ENCODE measurements around the gene PHOSPHO2. TPM values are rescaled to one million over a fixed set of nuclear protein-coding genes. Genes with fewer than 3 reads are reported as not detected.
A peak's percentile ranks its signal among the peaks of the same experiment; 100 is the strongest.
"Not testable (repeated sequence)": the region's sequence is repeated elsewhere in the genome, so short reads cannot be mapped to it uniquely, and the experiment has no call there.

Gene PHOSPHO2
- total RNA-seq, 4 donors from 2014 or later = 12.1 to 20.0 (median 13.2) TPM

DNA sequence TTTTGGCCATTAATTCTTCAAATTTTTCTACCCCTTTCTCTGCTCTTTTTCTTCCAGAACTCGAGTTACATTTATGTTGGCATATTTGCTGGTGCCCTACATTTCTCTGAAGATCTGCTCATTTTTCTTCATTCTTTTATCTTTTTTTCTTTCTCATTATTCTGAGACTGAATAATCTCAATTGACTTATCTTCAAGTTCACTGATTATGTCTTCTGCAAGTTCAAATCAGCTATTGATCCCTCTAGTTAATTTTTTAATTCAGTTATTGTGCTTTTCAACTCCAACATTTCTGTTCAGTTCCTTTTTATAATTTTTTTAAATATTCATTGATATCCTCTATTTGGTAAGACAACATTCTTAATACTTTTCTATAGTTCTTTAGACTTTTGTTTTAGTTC lies 3.3 kb upstream of the PHOSPHO2 start:
- H3K36me3 ChIP-seq = no peaks in the 10 kb centered on the region
- intact Hi-C loops (cut with DNase I) = loop anchor here (10.0 kb wide), 1 partner anchor 104 kb away; the partner anchor contains the start of gene SSB

DNA sequence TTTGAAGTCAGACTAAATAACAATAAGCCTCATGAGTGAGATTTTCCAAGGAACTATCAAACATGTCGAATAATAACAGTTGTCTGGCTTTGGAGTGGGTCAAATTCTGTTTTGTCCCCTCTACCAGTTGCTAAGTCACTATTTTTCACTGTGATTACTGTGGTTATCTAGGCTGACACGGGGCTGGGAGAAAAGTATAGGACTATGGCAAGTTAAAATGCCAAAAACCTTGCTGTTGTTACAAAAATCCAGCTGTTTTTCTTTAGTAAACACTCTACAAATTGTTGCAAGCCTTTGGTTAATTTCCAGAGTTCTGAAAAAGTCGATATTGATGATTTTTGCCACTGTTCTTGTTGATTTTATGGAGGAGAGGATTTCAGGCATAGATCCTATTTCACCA lies 1.6 kb upstream of the PHOSPHO2 start:
- H3K27ac ChIP-seq = no peak overlapping the region
- H3K27me3 ChIP-seq = no peaks in the 10 kb centered on the region
- H3K4me3 ChIP-seq (replicated peaks in 1 of 3) = no peak overlapping the region
- intact Hi-C loops (cut with DNase I) = loop anchor here (10.0 kb wide), 1 partner anchor 102 kb away; the partner anchor contains the start of gene SSB
- WGBS, 2 donors = 82 to 83% methylated on average over 3 of the region's 3 CpGs
- peaks cover 0 to 8% of the 10 kb centered on the region in 2 donors for H3K4me1 ChIP-seq
- no peaks in the 10 kb centered on the region for H3K36me3 ChIP-seq
- no peaks in the 10 kb centered on the region for H3K9me3 ChIP-seq
- TF ChIP-seq POLR2A (IDR thresholded peaks at IDR 0.05) = no peak
- TF ChIP-seq, protein P1, sequence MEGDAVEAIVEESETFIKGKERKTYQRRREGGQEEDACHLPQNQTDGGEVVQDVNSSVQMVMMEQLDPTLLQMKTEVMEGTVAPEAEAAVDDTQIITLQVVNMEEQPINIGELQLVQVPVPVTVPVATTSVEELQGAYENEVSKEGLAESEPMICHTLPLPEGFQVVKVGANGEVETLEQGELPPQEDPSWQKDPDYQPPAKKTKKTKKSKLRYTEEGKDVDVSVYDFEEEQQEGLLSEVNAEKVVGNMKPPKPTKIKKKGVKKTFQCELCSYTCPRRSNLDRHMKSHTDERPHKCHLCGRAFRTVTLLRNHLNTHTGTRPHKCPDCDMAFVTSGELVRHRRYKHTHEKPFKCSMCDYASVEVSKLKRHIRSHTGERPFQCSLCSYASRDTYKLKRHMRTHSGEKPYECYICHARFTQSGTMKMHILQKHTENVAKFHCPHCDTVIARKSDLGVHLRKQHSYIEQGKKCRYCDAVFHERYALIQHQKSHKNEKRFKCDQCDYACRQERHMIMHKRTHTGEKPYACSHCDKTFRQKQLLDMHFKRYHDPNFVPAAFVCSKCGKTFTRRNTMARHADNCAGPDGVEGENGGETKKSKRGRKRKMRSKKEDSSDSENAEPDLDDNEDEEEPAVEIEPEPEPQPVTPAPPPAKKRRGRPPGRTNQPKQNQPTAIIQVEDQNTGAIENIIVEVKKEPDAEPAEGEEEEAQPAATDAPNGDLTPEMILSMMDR (IDR thresholded peaks at IDR 0.05) = no peak
- no peak for DNase-seq

More for the DNA sequence above, 3.3 kb upstream of the PHOSPHO2 start:
- Histone ChIP-seq H3K9me3 (no peaks in the 10 kb centered on the region), H3K27ac (no peak overlapping the region), H3K4me1 (peaks cover 0 to 8% of the 10 kb centered on the region in 2 donors), H3K27me3 (no peaks in the 10 kb centered on the region), H3K4me3 (replicated peaks in 1 of 3) (no peak overlapping the region)
- TF ChIP-seq POLR2A (IDR thresholded peaks at IDR 0.05) = no peak
- no peak for DNase-seq
- WGBS, 2 donors = 73 to 74% methylated on average over 1 of the region's 1 CpG

DNA sequence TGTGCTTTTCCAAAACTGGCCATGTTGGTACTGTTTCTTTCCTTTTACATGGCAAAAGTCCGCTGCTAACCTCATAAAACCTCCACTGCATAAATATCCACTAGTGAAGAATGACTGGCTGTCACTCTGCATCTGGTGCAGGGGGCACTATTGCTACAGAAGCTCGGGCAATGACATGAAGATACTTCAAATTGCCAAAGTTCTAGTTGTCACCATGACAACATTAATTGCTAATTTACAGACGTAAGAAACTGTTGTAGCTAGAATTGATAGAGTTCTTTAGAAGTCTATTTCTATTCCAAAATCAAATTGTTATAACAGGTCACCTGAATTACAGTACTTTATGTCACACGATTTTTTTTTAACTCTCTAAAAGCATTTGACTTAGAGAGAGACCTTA lies 909 bp upstream of the PHOSPHO2 start:
- H3K27me3 ChIP-seq = no peaks in the 10 kb centered on the region
- intact Hi-C loops (cut with DNase I) = loop anchor here (10.0 kb wide), 1 partner anchor 101 kb away; the partner anchor contains the start of gene SSB
- no peak overlapping the region for H3K4me3 ChIP-seq (replicated peaks in 1 of 3)
- WGBS, 2 donors = 13 to 18% methylated on average over 4 of the region's 4 CpGs
- H3K4me1 ChIP-seq = peaks cover 0 to 8% of the 10 kb centered on the region in 2 donors
- no peak for DNase-seq
- H3K27ac ChIP-seq = no peak overlapping the region
- TF ChIP-seq POLR2A (IDR thresholded peaks at IDR 0.05) = no peak
- TF ChIP-seq, protein P1 (IDR thresholded peaks at IDR 0.05) = peak in 1 of 6 experiments; percentile 6
- H3K9me3 ChIP-seq = no peaks in the 10 kb centered on the region
- no peaks in the 10 kb centered on the region for H3K36me3 ChIP-seq

DNA sequence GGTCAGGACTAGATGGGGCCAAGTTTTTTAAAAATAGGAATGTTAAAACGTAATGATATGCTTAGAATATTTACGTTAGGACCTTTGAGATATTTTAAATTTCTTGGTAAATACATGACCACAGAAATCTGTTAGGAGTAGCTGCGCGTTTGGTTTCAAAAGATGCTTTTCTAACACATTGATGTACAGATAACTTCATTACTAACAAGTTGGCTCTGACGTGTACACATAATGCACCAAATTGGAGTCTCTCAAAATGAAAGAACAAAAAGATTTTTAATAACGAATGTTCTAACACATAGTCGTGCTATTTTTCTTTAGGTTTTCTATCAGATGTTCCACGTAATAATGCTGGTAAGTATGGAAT lies 608 bp downstream of the PHOSPHO2 start:
- Histone ChIP-seq H3K4me3 (replicated peaks in 1 of 3) (peak overlapping the region; percentile 71 to 77 (median 72)), H3K4me1 (peaks cover 0 to 8% of the 10 kb centered on the region in 2 donors), H3K9me3 (no peaks in the 10 kb centered on the region), H3K27me3 (no peaks in the 10 kb centered on the region), H3K36me3 (no peaks in the 10 kb centered on the region), H3K27ac (peak overlapping the region; percentile 81 to 86 (median 85))
- no peak for DNase-seq
- TF ChIP-seq, protein P1 (IDR thresholded peaks at IDR 0.05) = no peak
- TF ChIP-seq POLR2A (IDR thresholded peaks at IDR 0.05) = no peak
- WGBS, 2 donors = 34 to 35% methylated on average over 8 of the region's 8 CpGs
- intact Hi-C loops (cut with DNase I) = loop anchor here (10.0 kb wide), 1 partner anchor 100 kb away; the partner anchor contains the start of gene SSB

DNA sequence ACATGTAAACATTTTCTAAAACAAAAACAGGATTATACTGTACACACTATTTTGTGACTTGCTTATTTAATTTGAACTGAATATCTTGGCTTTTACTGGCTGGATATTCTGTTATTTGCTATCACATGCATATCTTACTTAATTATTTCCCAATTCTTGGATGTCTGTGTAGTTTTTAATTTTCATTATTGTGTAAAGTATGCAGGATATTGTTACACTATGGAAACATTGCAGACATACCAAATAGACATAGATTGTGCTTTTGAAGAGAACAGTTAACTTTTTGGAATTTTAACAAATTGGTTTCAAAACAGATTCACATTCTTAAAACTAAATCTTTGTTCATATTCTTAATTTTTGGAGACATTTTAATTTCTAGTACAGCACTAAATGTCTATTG lies 2.1 kb downstream of the PHOSPHO2 start:
- peaks cover 0 to 8% of the 10 kb centered on the region in 2 donors for H3K4me1 ChIP-seq
- H3K9me3 ChIP-seq = no peaks in the 10 kb centered on the region
- no peak for DNase-seq
- H3K27me3 ChIP-seq = no peaks in the 10 kb centered on the region
- no peak overlapping the region for H3K4me3 ChIP-seq (replicated peaks in 1 of 3)
- H3K36me3 ChIP-seq = no peaks in the 10 kb centered on the region
- no peak for TF ChIP-seq POLR2A (IDR thresholded peaks at IDR 0.05)
- TF ChIP-seq, protein P1 (IDR thresholded peaks at IDR 0.05) = no peak
- intact Hi-C loops (cut with DNase I) = loop anchor here (10.0 kb wide), 1 partner anchor 98 kb away; the partner anchor contains the start of gene SSB
- no peak overlapping the region for H3K27ac ChIP-seq

DNA sequence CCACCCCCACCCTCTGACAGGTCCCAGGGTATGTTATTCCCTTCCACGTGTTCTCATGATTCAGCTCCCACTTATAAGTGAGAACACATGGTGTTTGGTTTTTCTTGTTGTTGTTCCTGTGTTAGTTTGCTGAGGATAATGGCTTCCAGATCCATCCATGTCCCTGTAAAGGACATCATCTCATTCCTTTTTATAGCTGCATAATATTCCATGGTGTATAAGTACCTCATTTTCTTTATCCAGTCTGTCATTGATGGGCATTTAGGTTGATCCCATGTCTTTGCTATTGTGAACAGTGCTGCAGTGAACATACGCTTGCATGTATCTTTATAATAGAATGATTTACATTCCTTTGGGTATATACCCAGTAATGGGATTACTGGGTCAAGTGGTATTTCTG lies 4.9 kb downstream of the PHOSPHO2 start:
- H3K9me3 ChIP-seq; H3K36me3 ChIP-seq; H3K4me1 ChIP-seq; DNase-seq; H3K4me3 ChIP-seq (replicated peaks in 1 of 3); H3K27ac ChIP-seq; H3K27me3 ChIP-seq: not testable (repeated sequence)
- 94 to 98% methylated on average over 2 of the region's 2 CpGs for WGBS, 2 donors
- intact Hi-C loops (cut with DNase I) = loop anchor here (10.0 kb wide), 1 partner anchor 96 kb away; the partner anchor contains the start of gene SSB

Data from thyroid gland (tissue), 4 donors.